KMS-11 (cell line): ENCODE measurements around the gene CPNE5.

Source experiments
- H2AFZ ChIP-seq: fragments of 200-600 bp; sonication (generic); 2 replicates; pipeline ENCODE4 v1.6.1; 2016; ENCODE audit warnings: antibody characterized with exemption, mixed run types, low read depth
- H3K27ac ChIP-seq: fragments of 200-600 bp; sonication (generic); 2 replicates; pipeline ENCODE4 v1.6.1; 2016; ENCODE audit warnings: mild to moderate bottlenecking, mixed run types
- H3K27me3 ChIP-seq: fragments of 200-600 bp; sonication (generic); 2 replicates; pipeline ENCODE4 v1.6.1; 2017; ENCODE audit warnings: mild to moderate bottlenecking, low read depth, mixed run types, moderate library complexity; ENCODE audit not compliant: insufficient read depth
- H3K36me3 ChIP-seq: fragments of 200-600 bp; sonication (generic); 2 replicates; pipeline ENCODE4 v1.6.1; 2017; ENCODE audit warnings: mild to moderate bottlenecking, mixed run types; ENCODE audit not compliant: insufficient read depth
- H3K4me1 ChIP-seq: fragments of 200-600 bp; sonication (generic); 2 replicates; pipeline ENCODE4 v1.6.1; 2016; ENCODE audit warnings: mild to moderate bottlenecking, low read depth, mixed run types; ENCODE audit not compliant: poor library complexity, severe bottlenecking
- H3K4me2 ChIP-seq: fragments of 200-600 bp; sonication (generic); 2 replicates; pipeline ENCODE4 v1.7.0; 2016; ENCODE audit warnings: mild to moderate bottlenecking, mixed run types
- H3K4me3 ChIP-seq: fragments of 200-600 bp; sonication (generic); IDR thresholded peaks from 2 replicates; pipeline ENCODE4 v1.6.1; 2017; ENCODE audit warnings: low read depth, low read length, mixed read lengths; ENCODE audit not compliant: insufficient read depth
- H3K79me2 ChIP-seq: fragments of 200-600 bp; sonication (generic); 2 replicates; pipeline ENCODE4 v1.6.1; 2016; ENCODE audit warnings: low read depth, mixed run types; ENCODE audit not compliant: insufficient read depth
- H3K9ac ChIP-seq: fragments of 200-600 bp; sonication (generic); 2 replicates; pipeline ENCODE4 v1.6.1; 2016; ENCODE audit warnings: mild to moderate bottlenecking, mixed run types
- H4K20me1 ChIP-seq: fragments of 200-600 bp; sonication (generic); 2 replicates; pipeline ENCODE4 v1.6.1; 2016; ENCODE audit warnings: mild to moderate bottlenecking, mixed run types; ENCODE audit not compliant: insufficient read depth
- CTCF ChIP-seq: fragments of 200-600 bp; sonication (generic); conservative IDR thresholded peaks from 2 replicates; pipeline ENCODE4 v1.6.1; 2017; ENCODE audit warnings: low read depth, mild to moderate bottlenecking, antibody characterized with exemption, low read length, moderate library complexity, mixed read lengths

CPNE5 gene

DNA sequence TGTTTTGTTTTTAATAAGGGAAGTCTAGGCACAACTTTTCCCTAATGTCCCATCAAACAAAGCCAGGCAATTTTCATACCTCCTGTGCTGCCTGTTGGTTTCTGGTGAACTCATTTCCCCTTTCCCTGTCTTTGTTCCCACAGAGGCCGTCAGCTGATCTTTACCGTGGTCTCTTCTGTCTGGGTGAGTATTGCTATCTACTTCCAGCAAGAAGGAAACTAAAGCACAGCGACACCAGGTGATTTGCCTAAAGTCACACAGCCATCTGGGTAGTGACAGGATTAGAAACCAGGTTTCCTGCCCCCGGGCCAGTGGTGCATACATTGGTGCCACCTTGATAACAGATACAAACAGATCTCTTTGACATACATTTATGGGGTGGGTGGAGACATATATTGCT lies 82.0 kb downstream of the CPNE5 start:
- no peak overlapping the region for H3K9ac ChIP-seq

DNA sequence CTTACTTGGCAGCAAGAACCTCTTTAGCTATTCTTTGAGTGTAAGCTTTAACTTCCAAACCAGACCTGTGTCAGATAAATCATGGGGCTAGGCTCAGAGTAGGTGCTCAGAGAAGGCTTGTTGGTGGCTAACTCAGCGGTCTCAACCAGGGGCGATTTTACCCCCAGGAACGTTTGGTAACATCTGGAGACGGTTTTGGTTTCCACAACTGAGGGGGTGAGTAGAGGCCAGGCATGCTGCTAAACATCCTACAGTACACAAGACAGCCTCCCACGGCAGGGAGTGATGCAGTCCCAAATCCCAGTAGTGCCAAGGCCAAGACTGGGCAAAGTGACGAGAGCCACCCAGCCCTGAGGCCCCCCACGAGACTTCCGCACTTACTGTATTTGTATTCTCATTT lies 82.5 kb downstream of the CPNE5 start:
- no peaks in the 10 kb centered on the region for H4K20me1 ChIP-seq
- H3K79me2 ChIP-seq = no peaks in the 10 kb centered on the region
- H3K4me3 ChIP-seq = no peak overlapping the region
- peaks cover 39% of the 10 kb centered on the region for H3K4me1 ChIP-seq
- H3K36me3 ChIP-seq = no peaks in the 10 kb centered on the region
- H3K9ac ChIP-seq = no peak overlapping the region
- no peak overlapping the region for H3K27ac ChIP-seq
- TF ChIP-seq CTCF = no peak
- H2AFZ ChIP-seq = no peak overlapping the region
- no peaks in the 10 kb centered on the region; the same call in 1 of the 2 replicates for H3K27me3 ChIP-seq
- no peak overlapping the region for H3K4me2 ChIP-seq

More for the DNA sequence above, 82.0 kb downstream of the CPNE5 start:
- Histone ChIP-seq H4K20me1 (no peaks in the 10 kb centered on the region), H2AFZ (no peak overlapping the region), H3K4me2 (no peak overlapping the region), H3K4me3 (no peak overlapping the region), H3K36me3 (no peaks in the 10 kb centered on the region), H3K27ac (no peak overlapping the region), H3K4me1 (peaks cover 35% of the 10 kb centered on the region), H3K27me3 (no peaks in the 10 kb centered on the region; the same call in 1 of the 2 replicates), H3K79me2 (no peaks in the 10 kb centered on the region)
- TF ChIP-seq CTCF = no peak

GRCh38 chr6:36755435-36756348 lies 83.6 kb downstream of the CPNE5 start:
- Histone ChIP-seq H3K36me3 (no peaks in the 10 kb centered on the region), H3K4me3 (no peak overlapping the region), H3K79me2 (no peaks in the 10 kb centered on the region), H3K4me2 (no peak overlapping the region), H3K4me1 (peaks cover 42% of the 10 kb centered on the region), H3K27me3 (no peaks in the 10 kb centered on the region; the same call in 1 of the 2 replicates), H4K20me1 (no peaks in the 10 kb centered on the region), H2AFZ (no peak overlapping the region), H3K27ac (no peak overlapping the region), H3K9ac (no peak overlapping the region)
- TF ChIP-seq CTCF = no peak

GRCh38 chr6:36754582-36755434 lies 84.4 kb downstream of the CPNE5 start:
- Histone ChIP-seq H3K9ac (no peak overlapping the region), H3K4me1 (peaks cover 42% of the 10 kb centered on the region), H3K4me3 (no peak overlapping the region), H3K4me2 (no peak overlapping the region), H2AFZ (no peak overlapping the region), H3K27me3 (no peaks in the 10 kb centered on the region), H4K20me1 (no peaks in the 10 kb centered on the region), H3K36me3 (no peaks in the 10 kb centered on the region), H3K27ac (no peak overlapping the region), H3K79me2 (no peaks in the 10 kb centered on the region)
- no peak for TF ChIP-seq CTCF
